HL-60 (cell line): ENCODE measurements around the gene ADSS1.

Experiments used
- DNase-seq, 2 experiments: peaks; one replicate each; pipeline ENCODE4 v3.0.0-alpha.2; 2010 to 2020; ENCODE audit warnings: low read depth in 1 of 2, low spot score in 1 of 2
- H3K27ac ChIP-seq: fragments of 250-450 bp; sonication (Bioruptor Pico); replicated peaks from 2 replicates; pipeline ENCODE4 v1.5.1; 2020; ENCODE audit warnings: mild to moderate bottlenecking, moderate library complexity
- H3K27me3 ChIP-seq: fragments of 250-450 bp; sonication (Bioruptor Pico); 2 replicates; pipeline ENCODE4 v1.5.1; 2021; ENCODE audit warnings: mild to moderate bottlenecking, moderate library complexity; ENCODE audit not compliant: insufficient read depth, poor library complexity, severe bottlenecking
- H3K4me3 ChIP-seq: replicated peaks from 2 replicates; pipeline ENCODE4 v1.5.1; 2011; ENCODE audit warnings: mild to moderate bottlenecking, control low read depth, low read length; ENCODE audit not compliant: insufficient read depth
- CTCF ChIP-seq: IDR thresholded peaks from one replicate; pipeline ENCODE4 v1.5.1; 2011; ENCODE audit warnings: low read length, control low read depth, inconsistent platforms; ENCODE audit not compliant: insufficient read depth
- GABPA ChIP-seq: IDR thresholded peaks from 2 replicates; pipeline ENCODE4 v1.6.1; 2012; ENCODE audit warnings: low read depth
- POLR2AphosphoS5 ChIP-seq: IDR thresholded peaks from 2 replicates; pipeline ENCODE4 v1.6.1; 2012; ENCODE audit warnings: low read depth
- REST ChIP-seq: IDR thresholded peaks from 2 replicates; pipeline ENCODE4 v1.6.1; 2012; ENCODE audit warnings: low read depth; ENCODE audit not compliant: insufficient replicate concordance
- SPI1 ChIP-seq: IDR thresholded peaks from 2 replicates; pipeline ENCODE4 v1.6.1; 2012; ENCODE audit warnings: low read depth, mild to moderate bottlenecking, borderline replicate concordance

The ADSS1 gene

GRCh38 chr14:104693482-104694431, 30.3 kb upstream of the ADSS1 start:
- no peak overlapping the region for H3K27ac ChIP-seq
- no peak for TF ChIP-seq REST
- no peak for TF ChIP-seq CTCF
- no peak for TF ChIP-seq GABPA
- TF ChIP-seq POLR2AphosphoS5, result no peak
- no peak for TF ChIP-seq SPI1

GRCh38 chr14:104694475-104694950, 29.5 kb upstream of the ADSS1 start:
- no peak overlapping the region for H3K27ac ChIP-seq
- H3K4me3 ChIP-seq, result no peak overlapping the region
- no peaks in the 10 kb centered on the region for H3K27me3 ChIP-seq
- DNase-seq, result no peak
- TF ChIP-seq REST (no peak), CTCF (no peak), SPI1 (no peak), GABPA (no peak), POLR2AphosphoS5 (no peak)

More at GRCh38 chr14:104693482-104694431, 30.3 kb upstream of the ADSS1 start:
- Histone ChIP-seq H3K27me3 (peaks cover 4% of the 10 kb centered on the region), H3K4me3 (no peak overlapping the region)
- no peak for DNase-seq

GRCh38 chr14:104694991-104695659, 28.9 kb upstream of the ADSS1 start:
- no peaks in the 10 kb centered on the region for H3K27me3 ChIP-seq
- no peak overlapping the region for H3K4me3 ChIP-seq
- TF ChIP-seq POLR2AphosphoS5, result no peak
- TF ChIP-seq REST, result no peak
- TF ChIP-seq CTCF, result no peak
- no peak for TF ChIP-seq GABPA
- no peak for TF ChIP-seq SPI1
- DNase-seq, result no peak
- H3K27ac ChIP-seq, result no peak overlapping the region
